ENCODE data around the gene H1-8.

H1-8 gene

GRCh38 chr3:129556358-129556695 lies 13.4 kb downstream of the H1-8 start:
- H3K4me3 ChIP-seq (ENCODE audit: control insufficient read depth, low read depth, low read length) = no peak overlapping the region
- DNase-seq (ENCODE audit: low read depth) = no peak
- no peak for TF ChIP-seq CTCF (conservative IDR thresholded peaks at IDR 0.05; ENCODE audit: control insufficient read depth, insufficient read depth, low read depth, low read length)

GRCh38 chr3:129556890-129557547 lies 14.0 kb downstream of the H1-8 start:
- no peak overlapping the region for H3K4me3 ChIP-seq (ENCODE audit: control insufficient read depth, low read depth, low read length)
- DNase-seq (ENCODE audit: low read depth) = no peak
- no peak for TF ChIP-seq CTCF (conservative IDR thresholded peaks at IDR 0.05; ENCODE audit: control insufficient read depth, insufficient read depth, low read depth, low read length)

GRCh38 chr3:129557548-129557894 lies 14.5 kb downstream of the H1-8 start:
- TF ChIP-seq CTCF (conservative IDR thresholded peaks at IDR 0.05; ENCODE audit: control insufficient read depth, insufficient read depth, low read depth, low read length) = no peak
- no peak overlapping the region for H3K4me3 ChIP-seq (ENCODE audit: control insufficient read depth, low read depth, low read length)
- DNase-seq (ENCODE audit: low read depth) = peak; percentile 76

- TF ChIP-seq CTCF (conservative IDR thresholded peaks at IDR 0.05; ENCODE audit: control insufficient read depth, insufficient read depth, low read depth, low read length) = no peak
- DNase-seq (ENCODE audit: low read depth) = peak; percentile 28
- no peak overlapping the region for H3K4me3 ChIP-seq (ENCODE audit: control insufficient read depth, low read depth, low read length)
These were observed 15.3 kb downstream of the H1-8 start for GRCh38 chr3:129558081-129558771.

- DNase-seq (ENCODE audit: low read depth) = peak; percentile 81
- TF ChIP-seq CTCF (conservative IDR thresholded peaks at IDR 0.05; ENCODE audit: control insufficient read depth, insufficient read depth, low read depth, low read length) = no peak
- no peak overlapping the region for H3K4me3 ChIP-seq (ENCODE audit: control insufficient read depth, low read depth, low read length)
These were observed 16.0 kb downstream of the H1-8 start for GRCh38 chr3:129558772-129559564.

GRCh38 chr3:129559565-129560079 lies 16.6 kb downstream of the H1-8 start:
- DNase-seq (ENCODE audit: low read depth) = no peak
- no peak for TF ChIP-seq CTCF (conservative IDR thresholded peaks at IDR 0.05; ENCODE audit: control insufficient read depth, insufficient read depth, low read depth, low read length)

More at GRCh38 chr3:129559565-129560079, 16.6 kb downstream of the H1-8 start:
- H3K4me3 ChIP-seq (ENCODE audit: control insufficient read depth, low read depth, low read length) = no peak overlapping the region
